22Rv1 (cell line): ENCODE measurements around the gene SRP54.
"Not testable (repeated sequence)": the region's sequence is repeated elsewhere in the genome, so short reads cannot be mapped to it uniquely, and the experiment has no call there.

Experiments
- H3K27ac ChIP-seq: fragments of 450-650 bp; 2 replicates; pipeline ENCODE4 v1.5.1; 2017
- ZFX ChIP-seq: fragments of 450-650 bp; IDR thresholded peaks from 2 replicates; pipeline ENCODE4 v1.6.1; 2017; ENCODE audit warnings: antibody characterized with exemption, borderline replicate concordance
- TF ChIP-seq, protein P1 (sequence below): fragments of 450-650 bp; IDR thresholded peaks from 2 replicates; pipeline ENCODE4 v1.5.1; 2017; ENCODE audit warnings: mild to moderate bottlenecking

Gene SRP54

DNA sequence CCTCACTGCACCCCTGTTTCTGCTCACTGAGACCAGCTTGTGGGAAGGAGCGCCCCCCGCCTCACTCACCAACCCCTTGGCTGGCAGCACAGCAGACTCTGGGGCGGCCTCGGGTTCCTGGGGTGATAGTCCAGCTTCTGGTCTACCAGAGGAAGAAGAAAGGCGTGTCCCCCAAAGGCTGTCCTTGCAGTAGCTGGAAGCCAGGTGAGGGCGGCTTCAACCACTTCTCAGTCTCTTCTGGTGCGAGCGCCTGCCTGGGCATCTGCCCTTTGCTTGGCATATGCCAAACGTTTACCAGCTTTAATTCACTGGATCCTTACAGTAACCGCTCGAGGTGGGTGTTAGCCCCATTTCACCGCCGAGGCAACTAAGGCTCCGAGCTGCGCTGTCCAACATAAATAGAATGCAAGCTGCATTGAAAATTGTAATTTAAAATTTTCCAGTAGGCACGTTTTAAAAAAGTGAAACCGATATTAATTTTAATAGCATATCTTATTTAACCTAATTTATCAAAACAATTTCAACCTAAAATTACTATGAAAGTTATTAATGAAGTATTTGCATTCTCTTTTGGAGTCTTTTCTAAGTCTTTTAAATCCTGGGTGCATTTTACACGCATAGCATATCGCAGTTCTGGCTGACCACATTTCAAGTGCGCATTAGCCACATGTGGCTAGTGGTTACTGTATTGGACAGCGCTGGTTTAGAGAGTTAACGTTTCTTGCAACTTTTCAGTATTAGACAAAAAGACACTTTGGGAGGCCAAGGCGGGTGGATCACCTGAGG, 64.2 kb downstream of the SRP54 start:
- peak overlapping the region; percentile 81 for H3K27ac ChIP-seq
- TF ChIP-seq, protein P1, sequence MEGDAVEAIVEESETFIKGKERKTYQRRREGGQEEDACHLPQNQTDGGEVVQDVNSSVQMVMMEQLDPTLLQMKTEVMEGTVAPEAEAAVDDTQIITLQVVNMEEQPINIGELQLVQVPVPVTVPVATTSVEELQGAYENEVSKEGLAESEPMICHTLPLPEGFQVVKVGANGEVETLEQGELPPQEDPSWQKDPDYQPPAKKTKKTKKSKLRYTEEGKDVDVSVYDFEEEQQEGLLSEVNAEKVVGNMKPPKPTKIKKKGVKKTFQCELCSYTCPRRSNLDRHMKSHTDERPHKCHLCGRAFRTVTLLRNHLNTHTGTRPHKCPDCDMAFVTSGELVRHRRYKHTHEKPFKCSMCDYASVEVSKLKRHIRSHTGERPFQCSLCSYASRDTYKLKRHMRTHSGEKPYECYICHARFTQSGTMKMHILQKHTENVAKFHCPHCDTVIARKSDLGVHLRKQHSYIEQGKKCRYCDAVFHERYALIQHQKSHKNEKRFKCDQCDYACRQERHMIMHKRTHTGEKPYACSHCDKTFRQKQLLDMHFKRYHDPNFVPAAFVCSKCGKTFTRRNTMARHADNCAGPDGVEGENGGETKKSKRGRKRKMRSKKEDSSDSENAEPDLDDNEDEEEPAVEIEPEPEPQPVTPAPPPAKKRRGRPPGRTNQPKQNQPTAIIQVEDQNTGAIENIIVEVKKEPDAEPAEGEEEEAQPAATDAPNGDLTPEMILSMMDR: no peak
- no peak for TF ChIP-seq ZFX

DNA sequence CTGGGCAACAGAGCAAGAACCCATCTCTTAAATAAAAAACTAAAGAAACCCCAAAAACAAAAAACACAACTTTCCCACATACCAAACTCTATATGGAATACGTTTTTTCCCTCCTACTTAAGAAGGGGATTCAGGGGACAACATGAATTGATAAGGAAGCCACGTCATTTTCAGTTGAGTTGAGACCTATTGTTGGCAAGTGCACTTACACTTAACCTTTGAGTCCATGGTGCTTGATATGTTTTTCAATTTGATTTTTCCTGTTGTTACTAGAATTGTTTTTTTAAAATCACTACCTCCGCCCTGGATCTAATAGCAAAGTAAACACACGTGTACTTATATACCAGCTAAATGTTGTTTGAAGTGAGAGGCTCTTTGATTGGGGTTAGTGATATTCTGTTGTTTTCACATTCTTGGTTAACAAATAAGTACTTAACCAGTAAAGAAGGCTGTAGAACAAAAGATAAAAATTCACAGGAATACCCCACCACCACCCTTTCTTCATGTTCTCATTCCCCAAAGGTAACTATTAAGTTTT, 65.3 kb downstream of the SRP54 start:
- no peak for TF ChIP-seq ZFX
- TF ChIP-seq, protein P1: no peak
- no peak overlapping the region for H3K27ac ChIP-seq

DNA sequence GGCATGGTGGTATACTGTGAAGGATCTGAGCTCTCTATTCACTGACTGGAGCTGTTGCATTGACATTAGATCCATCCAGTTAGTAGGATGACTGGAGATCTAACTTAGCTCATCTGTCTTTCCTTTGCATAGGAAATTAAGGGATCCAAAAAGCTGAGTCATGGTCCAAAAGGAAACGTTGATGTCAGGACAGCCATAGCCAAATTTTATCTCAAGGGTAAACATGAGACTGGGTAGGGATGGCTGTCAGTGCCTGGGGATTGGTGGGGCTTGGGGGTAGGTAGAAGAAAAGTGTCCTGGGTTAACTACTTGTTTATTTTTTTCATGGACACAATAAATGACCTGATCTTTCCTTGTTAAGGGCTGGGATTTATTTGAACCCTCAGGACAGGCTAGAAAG, 67.9 kb downstream of the SRP54 start:
- H3K27ac ChIP-seq: peak overlapping the region; percentile 48
- no peak for TF ChIP-seq ZFX
- TF ChIP-seq, protein P1: no peak

DNA sequence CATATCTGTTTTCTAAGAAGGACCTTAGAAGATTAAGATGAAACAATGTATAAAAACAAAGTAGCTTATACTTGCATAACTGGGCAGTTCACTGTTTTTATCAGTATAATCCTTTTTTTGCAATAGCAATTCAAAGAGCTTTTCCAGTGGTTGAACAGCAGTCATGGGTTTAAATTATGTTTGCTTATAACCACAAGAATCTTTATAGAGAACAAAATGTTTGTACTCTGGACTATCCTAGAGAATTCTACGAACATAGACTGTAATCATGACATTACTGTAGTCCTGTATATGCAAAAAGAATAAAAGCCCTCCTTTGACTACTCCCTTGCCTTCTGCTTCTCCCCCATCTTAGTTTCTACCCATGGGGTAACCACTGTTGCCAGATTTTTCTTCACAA, 69.0 kb downstream of the SRP54 start:
- peak overlapping the region; percentile 48 for H3K27ac ChIP-seq
- TF ChIP-seq, protein P1: no peak
- TF ChIP-seq ZFX: no peak

DNA sequence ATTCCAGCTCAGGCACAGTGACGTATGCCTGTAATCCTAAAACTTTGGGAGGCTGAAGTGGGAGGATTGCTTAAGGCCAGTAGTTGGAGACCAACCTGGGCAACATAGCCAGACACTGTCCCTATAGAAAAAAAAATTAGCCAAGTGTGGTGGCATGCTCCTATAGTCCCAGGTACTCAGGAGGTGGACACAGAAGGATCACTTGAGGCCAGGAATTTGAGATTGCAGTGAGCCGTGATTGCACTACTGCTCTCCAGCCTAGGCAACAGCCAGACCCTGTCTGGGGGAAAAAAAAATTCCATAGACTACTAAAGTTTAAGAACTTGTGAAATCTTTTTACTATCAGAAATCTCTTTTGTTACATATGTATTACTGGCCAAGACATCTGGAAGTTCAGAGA, 69.8 kb downstream of the SRP54 start:
- H3K27ac ChIP-seq: no peak overlapping the region
- no peak for TF ChIP-seq ZFX
- TF ChIP-seq, protein P1: no peak

DNA sequence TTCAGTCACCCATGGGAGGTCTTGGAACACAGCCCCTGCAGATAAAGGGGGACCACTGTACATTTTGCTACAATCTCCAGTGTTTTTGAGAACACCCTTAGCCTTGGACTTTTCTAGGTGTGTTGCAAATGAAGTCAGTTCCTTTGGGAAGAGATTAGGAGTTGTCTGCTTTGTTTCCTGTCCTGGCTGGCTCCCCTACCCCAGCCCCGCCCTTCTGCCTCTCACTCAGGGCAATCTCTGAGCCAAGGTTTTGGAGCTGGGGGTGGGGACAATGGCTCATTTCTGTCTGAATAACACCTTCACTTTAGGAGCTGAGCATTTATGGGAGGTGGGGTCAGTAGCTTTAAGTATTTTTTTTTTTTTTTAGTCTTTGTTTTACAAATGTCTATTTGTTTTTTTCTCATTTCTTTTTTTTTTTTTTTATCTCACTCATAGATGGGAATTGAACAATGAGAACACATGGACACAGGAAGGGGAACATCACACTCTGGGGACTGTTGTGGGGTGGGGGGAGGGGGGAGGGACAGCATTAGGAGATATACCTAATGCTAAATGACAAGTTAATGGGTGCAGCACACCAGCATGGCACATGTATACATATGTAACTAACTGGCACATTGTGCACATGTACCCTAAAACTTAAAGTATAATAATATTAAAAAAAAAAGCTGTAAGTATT, 78.5 kb downstream of the SRP54 start:
- H3K27ac ChIP-seq: not testable (repeated sequence)

DNA sequence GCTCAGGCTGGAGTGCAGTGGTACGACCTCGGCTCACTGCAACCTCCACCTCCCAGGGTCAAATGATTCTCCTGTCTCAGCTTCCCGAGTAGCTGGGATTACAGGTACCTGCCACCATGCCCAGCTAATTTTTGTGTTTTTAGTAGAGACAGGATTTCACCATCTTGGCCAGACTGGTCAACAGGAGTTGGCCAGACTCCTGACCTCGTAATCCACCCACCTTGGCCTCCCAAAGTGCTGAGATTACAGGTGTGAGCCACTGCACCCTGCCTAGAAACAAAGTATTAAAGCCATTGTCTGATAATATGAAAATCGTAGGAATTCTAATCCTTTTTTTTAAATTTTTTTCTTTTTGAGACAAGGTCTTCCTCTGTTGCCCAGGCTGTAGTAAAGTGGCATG, 82.9 kb downstream of the SRP54 start:
- not testable (repeated sequence) for H3K27ac ChIP-seq

DNA sequence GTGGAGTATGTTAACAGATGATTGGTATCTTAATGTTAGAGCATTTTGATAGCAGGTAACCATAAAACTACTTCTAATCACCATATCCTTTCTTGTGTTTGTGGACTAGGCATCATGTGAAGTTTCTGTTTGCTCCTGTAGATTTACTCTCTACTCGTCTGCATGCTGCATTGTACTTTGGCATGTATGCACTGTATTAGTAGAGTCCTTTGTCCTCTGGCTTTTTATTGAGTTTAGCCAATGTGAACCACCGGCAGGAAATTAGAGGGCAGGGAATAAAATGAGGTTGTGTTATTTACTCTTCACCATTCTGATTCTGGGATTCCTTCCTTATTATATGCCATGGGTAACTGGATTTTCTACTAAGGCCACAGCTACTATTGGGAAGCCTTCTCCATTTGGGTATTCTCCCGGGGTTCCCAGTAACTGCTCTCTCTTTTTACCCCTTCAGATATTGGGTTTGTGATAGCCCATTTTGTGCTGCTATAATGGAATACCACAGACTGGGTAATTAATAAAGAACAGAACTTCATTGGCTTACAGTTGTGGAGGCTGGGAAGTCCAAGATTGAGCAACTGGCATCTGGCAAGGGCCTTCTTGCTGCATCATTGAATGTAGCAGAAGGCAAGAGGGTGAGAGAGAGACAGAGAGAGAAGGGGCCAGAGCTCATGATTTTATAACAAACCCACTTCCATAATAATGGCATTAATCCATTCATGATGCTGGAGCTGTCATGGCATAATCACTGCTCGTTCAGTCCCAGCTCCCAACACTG, 85.6 kb downstream of the SRP54 start:
- no peak for TF ChIP-seq ZFX
- TF ChIP-seq, protein P1: no peak
- no peak overlapping the region for H3K27ac ChIP-seq
